HG03378 (cell line): Measurements from ENCODE around the gene SYCP2.

Experiments
- ATAC-seq: cut with Tn5 transposase; IDR thresholded peaks from one replicate; pipeline ENCODE4 v1.9.1; 2021; ENCODE audit warnings: mild to moderate bottlenecking, moderate library complexity; ENCODE audit not compliant: unreplicated experiment

SYCP2 gene

GRCh38 chr20:59823030-59823423 lies 110.4 kb downstream of the SYCP2 start:
- ATAC-seq: no peak

GRCh38 chr20:59822291-59823029 lies 111.0 kb downstream of the SYCP2 start:
- no peak for ATAC-seq

GRCh38 chr20:59821788-59822187 lies 111.6 kb downstream of the SYCP2 start:
- no peak for ATAC-seq

GRCh38 chr20:59821201-59821600 lies 112.2 kb downstream of the SYCP2 start:
- no peak for ATAC-seq

GRCh38 chr20:59820204-59821041 lies 113.0 kb downstream of the SYCP2 start:
- no peak for ATAC-seq

GRCh38 chr20:59819496-59820203 lies 113.8 kb downstream of the SYCP2 start:
- no peak for ATAC-seq

- no peak for ATAC-seq
Measured at GRCh38 chr20:59818911-59819310, 114.5 kb downstream of the SYCP2 start.

GRCh38 chr20:59817846-59818615 lies 115.4 kb downstream of the SYCP2 start:
- no peak for ATAC-seq

GRCh38 chr20:59817406-59817805 lies 116.0 kb downstream of the SYCP2 start:
- ATAC-seq: no peak

GRCh38 chr20:59816146-59816738 lies 117.2 kb downstream of the SYCP2 start:
- ATAC-seq: no peak

GRCh38 chr20:59814840-59815340 lies 118.5 kb downstream of the SYCP2 start:
- no peak for ATAC-seq

GRCh38 chr20:59813948-59814839 lies 119.2 kb downstream of the SYCP2 start:
- ATAC-seq: no peak
